Right atrium auricular region (tissue), 2 donors: ENCODE measurements around the gene MGAT3. TPM values are rescaled to one million over a fixed set of nuclear protein-coding genes. Genes with fewer than 3 reads are reported as not detected.

Experiments used
- DNase-seq: peaks from one replicate; pipeline ENCODE4 v3.0.0-alpha.2; 2019; ENCODE audit warnings: low spot score
- H3K27ac ChIP-seq, 2 donors: fragments of 200-600 bp; sonication (generic); 1 replicate in 1 of 2; 2 replicates in 1 of 2; pipeline ENCODE4 v1.5.1; 2016 to 2019
- H3K27me3 ChIP-seq, 2 donors: fragments of 200-600 bp; sonication (generic); one replicate each; pipeline versions ENCODE4 v1.5.1 to v1.6.0; 2017 to 2019
- H3K36me3 ChIP-seq: fragments of 200-600 bp; sonication (generic); one replicate; pipeline ENCODE4 v1.5.1; 2016
- H3K4me1 ChIP-seq, 2 donors: fragments of 200-600 bp; sonication (generic); one replicate each; pipeline versions ENCODE4 v1.5.1 to v1.6.0; 2017 to 2019
- H3K4me3 ChIP-seq, 2 donors: fragments of 200-600 bp; sonication (generic); 1 replicate in 1 of 2; 2 replicates in 1 of 2; pipeline ENCODE4 v1.5.1; 2017 to 2019; ENCODE audit warnings: mild to moderate bottlenecking in 1 of 2, moderate library complexity in 1 of 2
- H3K9me3 ChIP-seq, 2 donors: fragments of 200-600 bp; sonication (generic); one replicate each; pipeline ENCODE4 v1.5.1; 2019
- CTCF ChIP-seq, 2 donors: fragments of 200-600 bp; sonication (generic); IDR thresholded peaks; one replicate each; pipeline ENCODE4 v1.5.1; 2019; ENCODE audit warnings: antibody characterized with exemption in 2 of 2
- total RNA-seq, 2 donors: library from RNA; depleted of rRNA; stranded (reverse); fragments of >200 nt; gene quantifications; one replicate each; pipeline ENCODE4 v1.1.0, GENCODE V29; 2016

MGAT3 gene
- total RNA-seq, 2 donors from 2014 or later: 2.9 to 11.3 TPM

GRCh38 chr22:39493759-39494158 lies 36.9 kb downstream of the MGAT3 start:
- peaks cover 0 to 33% of the 10 kb centered on the region in 2 donors for H3K4me1 ChIP-seq
- no peak overlapping the region for H3K4me3 ChIP-seq
- TF ChIP-seq CTCF (IDR thresholded peaks at IDR 0.05): no peak
- no peak overlapping the region for H3K27ac ChIP-seq
- H3K9me3 ChIP-seq: no peaks in the 10 kb centered on the region
- DNase-seq: no peak
- H3K27me3 ChIP-seq: no peaks in the 10 kb centered on the region
- no peaks in the 10 kb centered on the region for H3K36me3 ChIP-seq

- H3K27me3 ChIP-seq: no peaks in the 10 kb centered on the region
- peaks cover 0 to 38% of the 10 kb centered on the region in 2 donors for H3K4me1 ChIP-seq
- H3K9me3 ChIP-seq: no peaks in the 10 kb centered on the region
- no peak overlapping the region for H3K27ac ChIP-seq
- TF ChIP-seq CTCF (IDR thresholded peaks at IDR 0.05): no peak
- no peak overlapping the region for H3K4me3 ChIP-seq
- DNase-seq: no peak
- no peaks in the 10 kb centered on the region for H3K36me3 ChIP-seq
These were observed 37.8 kb downstream of the MGAT3 start for GRCh38 chr22:39494471-39495120.

- peak; percentile 73 to 84 for TF ChIP-seq CTCF (IDR thresholded peaks at IDR 0.05)
- DNase-seq: peak; percentile 83
- Histone ChIP-seq H3K27me3 (no peaks in the 10 kb centered on the region), H3K4me1 (peaks cover 0 to 35% of the 10 kb centered on the region in 2 donors), H3K9me3 (no peaks in the 10 kb centered on the region), H3K4me3 (no peak overlapping the region), H3K36me3 (no peaks in the 10 kb centered on the region), H3K27ac (no peak overlapping the region)
These were observed 39.5 kb downstream of the MGAT3 start for GRCh38 chr22:39496131-39496838.

GRCh38 chr22:39497429-39497828 lies 40.6 kb downstream of the MGAT3 start:
- Histone ChIP-seq H3K27me3 (no peaks in the 10 kb centered on the region), H3K4me1 (peaks cover 0 to 42% of the 10 kb centered on the region in 2 donors), H3K9me3 (no peaks in the 10 kb centered on the region), H3K4me3 (no peak overlapping the region), H3K36me3 (no peaks in the 10 kb centered on the region), H3K27ac (no peak overlapping the region)
- DNase-seq: no peak
- TF ChIP-seq CTCF (IDR thresholded peaks at IDR 0.05): no peak

- H3K4me1 ChIP-seq: peaks cover 0 to 48% of the 10 kb centered on the region in 2 donors
- H3K27ac ChIP-seq: peak overlapping the region in 1 of 2 donors; percentile 15
- H3K36me3 ChIP-seq: no peaks in the 10 kb centered on the region
- no peaks in the 10 kb centered on the region for H3K27me3 ChIP-seq
- no peak overlapping the region for H3K4me3 ChIP-seq
- DNase-seq: no peak
- no peaks in the 10 kb centered on the region for H3K9me3 ChIP-seq
- TF ChIP-seq CTCF (IDR thresholded peaks at IDR 0.05): no peak
These were observed 41.6 kb downstream of the MGAT3 start for GRCh38 chr22:39498368-39498767.
